GM23248 (cell line): ENCODE data around the gene ZNHIT1.

Source experiments
- EZH2 ChIP-seq: fragments of 200-600 bp; sonication (generic); IDR thresholded peaks from 2 replicates; pipeline ENCODE4 v1.6.1; 2018; ENCODE audit warnings: antibody characterized with exemption, mild to moderate bottlenecking; ENCODE audit not compliant: insufficient read depth, poor library complexity, severe bottlenecking
- EZH2phosphoT487 ChIP-seq: fragments of 200-600 bp; sonication (generic); IDR thresholded peaks from 2 replicates; pipeline ENCODE4 v1.6.1; 2018; ENCODE audit warnings: antibody characterized with exemption, moderate library complexity, mild to moderate bottlenecking, low read depth; ENCODE audit not compliant: insufficient read depth

- TF ChIP-seq EZH2 (no peak), EZH2phosphoT487 (no peak)
Measured at GRCh38 chr7:101269664-101270063, 51.7 kb downstream of the ZNHIT1 start.
